NT2/D1 (cell line): Measurements from ENCODE around the gene UBXN1.

Experiments used
- SUZ12 ChIP-seq: IDR thresholded peaks from 2 replicates; pipeline ENCODE4 v1.6.1; 2011; ENCODE audit not compliant: insufficient read length, insufficient read depth; ENCODE audit errors: extremely low read depth
- YY1 ChIP-seq: IDR thresholded peaks from 2 replicates; pipeline ENCODE4 v1.6.1; 2011; ENCODE audit not compliant: insufficient read length, insufficient read depth
- ZNF274 ChIP-seq: IDR thresholded peaks from 2 replicates; pipeline ENCODE4 v1.6.1; 2011; ENCODE audit warnings: mild to moderate bottlenecking, low read depth, low read length

- no peak for TF ChIP-seq ZNF274
- no peak for TF ChIP-seq YY1
- no peak for TF ChIP-seq SUZ12
These were observed 36.6 kb upstream of the UBXN1 start for GRCh38 chr11:62715150-62716130.
